Activated T-cell treated with anti-CD3 and anti-CD28 coated beads for 24 hours (primary cell): ENCODE results near the gene KRT16.
"Not testable (repeated sequence)": the region's sequence is repeated elsewhere in the genome, so short reads cannot be mapped to it uniquely, and the experiment has no call there.

Source experiments
- DNase-seq: peaks from one replicate; pipeline ENCODE4 v3.0.0-alpha.2; 2020; ENCODE audit warnings: low read depth

KRT16 gene

GRCh38 chr17:41612376-41613160 lies at the start of gene KRT16:
Gene KRT16, minus strand, starts transcription at chr17:41612767. Its CDS starts 79 bp downstream, at chr17:41612688.
- DNase-seq = not testable (repeated sequence)

GRCh38 chr17:41660221-41660711 lies 47.7 kb upstream of the KRT16 start:
- no peak for DNase-seq

- no peak for DNase-seq
Measured at GRCh38 chr17:41659427-41660212, 47.1 kb upstream of the KRT16 start.

GRCh38 chr17:41658846-41659245 lies 46.3 kb upstream of the KRT16 start:
- no peak for DNase-seq

- no peak for DNase-seq
Measured at GRCh38 chr17:41657936-41658335, 45.4 kb upstream of the KRT16 start.

- no peak for DNase-seq
Measured at GRCh38 chr17:41657176-41657754, 44.7 kb upstream of the KRT16 start.

GRCh38 chr17:41656249-41657023 lies 43.9 kb upstream of the KRT16 start:
- no peak for DNase-seq

- DNase-seq = no peak
Measured at GRCh38 chr17:41655611-41656111, 43.1 kb upstream of the KRT16 start.

GRCh38 chr17:41654678-41655607 lies 42.4 kb upstream of the KRT16 start:
- no peak for DNase-seq

GRCh38 chr17:41653892-41654677 lies 41.5 kb upstream of the KRT16 start:
- DNase-seq = no peak

GRCh38 chr17:41653421-41653820 lies 40.9 kb upstream of the KRT16 start:
- DNase-seq = no peak

- DNase-seq = no peak
Measured at GRCh38 chr17:41652461-41652970, 39.9 kb upstream of the KRT16 start.

- no peak for DNase-seq
Measured at GRCh38 chr17:41651625-41652460, 39.3 kb upstream of the KRT16 start.

- DNase-seq = no peak
Measured at GRCh38 chr17:41650794-41651624, 38.4 kb upstream of the KRT16 start.

GRCh38 chr17:41649923-41650519 lies 37.5 kb upstream of the KRT16 start:
- no peak for DNase-seq

GRCh38 chr17:41648411-41649195 lies 36.0 kb upstream of the KRT16 start:
- DNase-seq = peak; percentile 72
